K562 (cell line): ENCODE measurements around the gene BRME1. TPM values are rescaled to one million over a fixed set of nuclear protein-coding genes. Genes with fewer than 3 reads are reported as not detected.

ENCODE experiments used
- BDP1 ChIP-seq: IDR thresholded peaks from 3 replicates; pipeline ENCODE4 v1.6.1; 2011; ENCODE audit not compliant: insufficient read length, insufficient read depth
- E2F4 ChIP-seq: sonication (generic); formaldehyde crosslinking; IDR thresholded peaks from 2 replicates; pipeline ENCODE4 v1.8.0; 2022; ENCODE audit warnings: mild to moderate bottlenecking, low read depth, missing genetic modification reagents
- NCOR1 ChIP-seq: fragments of 450-650 bp; IDR thresholded peaks from 2 replicates; pipeline ENCODE4 v1.6.1; 2016; ENCODE audit warnings: mild to moderate bottlenecking, moderate library complexity
- PBX2 ChIP-seq, 2 experiments: IDR thresholded peaks in 1 of 2; conservative IDR thresholded peaks in 1 of 2; 2 replicates each; pipeline ENCODE4 v1.6.1; 2016; ENCODE audit warnings: low read depth in 2 of 2, mild to moderate bottlenecking in 1 of 2, missing compliant biosample characterization in 1 of 2, missing genetic modification characterization in 1 of 2, moderate library complexity in 1 of 2
- SMAD2 ChIP-seq: fragments of 150-350 bp; IDR thresholded peaks from 2 replicates; pipeline ENCODE4 v1.6.1; 2014; ENCODE audit warnings: low read depth, mild to moderate bottlenecking, low read length
- STAT5A ChIP-seq: IDR thresholded peaks from 2 replicates; pipeline ENCODE4 v1.6.1; 2012; ENCODE audit warnings: low read length, inconsistent platforms, borderline replicate concordance
- STAT5B ChIP-seq: fragments of 250-450 bp; sonication (Bioruptor Pico); IDR thresholded peaks from 2 replicates; pipeline ENCODE4 v1.8.0; 2021; ENCODE audit warnings: mild to moderate bottlenecking, inconsistent platforms
- TAF15 ChIP-seq: fragments of 200-400 bp; formaldehyde crosslinking; IDR thresholded peaks from 2 replicates; pipeline ENCODE4 v1.6.1; 2017; ENCODE audit warnings: mild to moderate bottlenecking, low read depth, low read length, moderate library complexity
- TCFL5 ChIP-seq: fragments of 250-450 bp; sonication (Bioruptor Pico); conservative IDR thresholded peaks from 2 replicates; pipeline ENCODE4 v1.6.1; 2021; ENCODE audit warnings: mild to moderate bottlenecking, moderate library complexity, matching md5 sums
- THRAP3 ChIP-seq: fragments of 450-650 bp; IDR thresholded peaks from 2 replicates; pipeline ENCODE4 v1.6.1; 2016; ENCODE audit warnings: mild to moderate bottlenecking, inconsistent platforms, borderline replicate concordance
- ZNF24 ChIP-seq: fragments of 450-650 bp; IDR thresholded peaks from 2 replicates; pipeline ENCODE4 v1.6.1; 2016
- ZNF408 ChIP-seq: fragments of 250-450 bp; sonication (Bioruptor Pico); IDR thresholded peaks from 2 replicates; pipeline ENCODE4 v1.4.0; 2020; ENCODE audit warnings: low read depth, mild to moderate bottlenecking, moderate library complexity
- polyA plus RNA-seq, 8 experiments: library from polyadenylated mRNA; depleted of rRNA in 4 of 8; stranded (reverse) in 5 of 8; unstranded in 3 of 8; fragments of >200 nt; fragmentation: Nextera tagmentation in 2 of 8; fragmentation: Illumina TruSeq in 1 of 8; extraction: Ambion mirVana in 2 of 8; extraction: Trizol in 1 of 8; gene quantifications; 2 replicates each; pipeline versions ENCODE4 v1.2.1 to v1.2.3, GENCODE V29; 2011 to 2014; ENCODE audit warnings: inconsistent platforms in 1 of 8, missing spikeins in 1 of 8
- total RNA-seq, 7 experiments: library from RNA; depleted of rRNA in 6 of 7; stranded (reverse); fragments of >200 nt in 6 of 7; fragmentation: Illumina TruSeq in 2 of 7; extraction: Trizol in 2 of 7; gene quantifications; 2 replicates each; pipeline versions ENCODE4 v1.2.1 to v1.2.3, GENCODE V29; 2011 to 2021; ENCODE audit warnings: low replicate concordance in 1 of 7
- TF ChIP-seq, protein P1 (sequence below): fragments of 450-650 bp; IDR thresholded peaks from 2 replicates; pipeline ENCODE4 v1.6.1; 2016; ENCODE audit warnings: mild to moderate bottlenecking
- TF ChIP-seq, protein P2 (sequence below): fragments of 200-800 bp; sonication (Bioruptor generic); IDR thresholded peaks from 2 replicates; pipeline ENCODE4 v1.6.1; 2017; ENCODE audit warnings: missing genetic modification characterization, missing compliant biosample characterization
- TF ChIP-seq, protein P3 (sequence below), 2 experiments: fragments of 150-350 bp in 1 of 2; IDR thresholded peaks; 2 replicates each; pipeline ENCODE4 v1.6.1; 2012 to 2016; ENCODE audit warnings: low read depth in 2 of 2, low read length in 2 of 2, mild to moderate bottlenecking in 1 of 2, moderate library complexity in 1 of 2

The BRME1 gene
- total and polyA plus RNA-seq, 9 of the 15 experiments (the other 6 are each of a cell fraction or from before 2014, with no cell fraction given), result 0.75 to 6.1 (median 3.6) TPM

GRCh38 chr19:13840305-13841085 lies 65.4 kb downstream of the BRME1 start (continued):
- no peak for TF ChIP-seq E2F4 (CRISPR knock-in tag)
- no peak for TF ChIP-seq BDP1
- TF ChIP-seq, protein P1, sequence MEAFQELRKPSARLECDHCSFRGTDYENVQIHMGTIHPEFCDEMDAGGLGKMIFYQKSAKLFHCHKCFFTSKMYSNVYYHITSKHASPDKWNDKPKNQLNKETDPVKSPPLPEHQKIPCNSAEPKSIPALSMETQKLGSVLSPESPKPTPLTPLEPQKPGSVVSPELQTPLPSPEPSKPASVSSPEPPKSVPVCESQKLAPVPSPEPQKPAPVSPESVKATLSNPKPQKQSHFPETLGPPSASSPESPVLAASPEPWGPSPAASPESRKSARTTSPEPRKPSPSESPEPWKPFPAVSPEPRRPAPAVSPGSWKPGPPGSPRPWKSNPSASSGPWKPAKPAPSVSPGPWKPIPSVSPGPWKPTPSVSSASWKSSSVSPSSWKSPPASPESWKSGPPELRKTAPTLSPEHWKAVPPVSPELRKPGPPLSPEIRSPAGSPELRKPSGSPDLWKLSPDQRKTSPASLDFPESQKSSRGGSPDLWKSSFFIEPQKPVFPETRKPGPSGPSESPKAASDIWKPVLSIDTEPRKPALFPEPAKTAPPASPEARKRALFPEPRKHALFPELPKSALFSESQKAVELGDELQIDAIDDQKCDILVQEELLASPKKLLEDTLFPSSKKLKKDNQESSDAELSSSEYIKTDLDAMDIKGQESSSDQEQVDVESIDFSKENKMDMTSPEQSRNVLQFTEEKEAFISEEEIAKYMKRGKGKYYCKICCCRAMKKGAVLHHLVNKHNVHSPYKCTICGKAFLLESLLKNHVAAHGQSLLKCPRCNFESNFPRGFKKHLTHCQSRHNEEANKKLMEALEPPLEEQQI, result no peak
- TF ChIP-seq, protein P2, sequence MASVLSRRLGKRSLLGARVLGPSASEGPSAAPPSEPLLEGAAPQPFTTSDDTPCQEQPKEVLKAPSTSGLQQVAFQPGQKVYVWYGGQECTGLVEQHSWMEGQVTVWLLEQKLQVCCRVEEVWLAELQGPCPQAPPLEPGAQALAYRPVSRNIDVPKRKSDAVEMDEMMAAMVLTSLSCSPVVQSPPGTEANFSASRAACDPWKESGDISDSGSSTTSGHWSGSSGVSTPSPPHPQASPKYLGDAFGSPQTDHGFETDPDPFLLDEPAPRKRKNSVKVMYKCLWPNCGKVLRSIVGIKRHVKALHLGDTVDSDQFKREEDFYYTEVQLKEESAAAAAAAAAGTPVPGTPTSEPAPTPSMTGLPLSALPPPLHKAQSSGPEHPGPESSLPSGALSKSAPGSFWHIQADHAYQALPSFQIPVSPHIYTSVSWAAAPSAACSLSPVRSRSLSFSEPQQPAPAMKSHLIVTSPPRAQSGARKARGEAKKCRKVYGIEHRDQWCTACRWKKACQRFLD (CRISPR knock-in tag), result no peak
- TF ChIP-seq TAF15, result no peak
- TF ChIP-seq ZNF24, result no peak
- TF ChIP-seq ZNF408 (CRISPR knock-in tag), result no peak
- no peak for TF ChIP-seq SMAD2
- no peak for TF ChIP-seq THRAP3
- TF ChIP-seq STAT5B, result no peak
- TF ChIP-seq NCOR1, result no peak
- TF ChIP-seq, protein P3, sequence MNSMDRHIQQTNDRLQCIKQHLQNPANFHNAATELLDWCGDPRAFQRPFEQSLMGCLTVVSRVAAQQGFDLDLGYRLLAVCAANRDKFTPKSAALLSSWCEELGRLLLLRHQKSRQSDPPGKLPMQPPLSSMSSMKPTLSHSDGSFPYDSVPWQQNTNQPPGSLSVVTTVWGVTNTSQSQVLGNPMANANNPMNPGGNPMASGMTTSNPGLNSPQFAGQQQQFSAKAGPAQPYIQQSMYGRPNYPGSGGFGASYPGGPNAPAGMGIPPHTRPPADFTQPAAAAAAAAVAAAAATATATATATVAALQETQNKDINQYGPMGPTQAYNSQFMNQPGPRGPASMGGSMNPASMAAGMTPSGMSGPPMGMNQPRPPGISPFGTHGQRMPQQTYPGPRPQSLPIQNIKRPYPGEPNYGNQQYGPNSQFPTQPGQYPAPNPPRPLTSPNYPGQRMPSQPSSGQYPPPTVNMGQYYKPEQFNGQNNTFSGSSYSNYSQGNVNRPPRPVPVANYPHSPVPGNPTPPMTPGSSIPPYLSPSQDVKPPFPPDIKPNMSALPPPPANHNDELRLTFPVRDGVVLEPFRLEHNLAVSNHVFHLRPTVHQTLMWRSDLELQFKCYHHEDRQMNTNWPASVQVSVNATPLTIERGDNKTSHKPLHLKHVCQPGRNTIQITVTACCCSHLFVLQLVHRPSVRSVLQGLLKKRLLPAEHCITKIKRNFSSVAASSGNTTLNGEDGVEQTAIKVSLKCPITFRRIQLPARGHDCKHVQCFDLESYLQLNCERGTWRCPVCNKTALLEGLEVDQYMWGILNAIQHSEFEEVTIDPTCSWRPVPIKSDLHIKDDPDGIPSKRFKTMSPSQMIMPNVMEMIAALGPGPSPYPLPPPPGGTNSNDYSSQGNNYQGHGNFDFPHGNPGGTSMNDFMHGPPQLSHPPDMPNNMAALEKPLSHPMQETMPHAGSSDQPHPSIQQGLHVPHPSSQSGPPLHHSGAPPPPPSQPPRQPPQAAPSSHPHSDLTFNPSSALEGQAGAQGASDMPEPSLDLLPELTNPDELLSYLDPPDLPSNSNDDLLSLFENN (IDR thresholded peaks at IDR 0.05; ENCODE audit: low read depth in 2 of 2, low read length in 2 of 2), result no peak; a peak in 1 of 4 replicates
- TF ChIP-seq STAT5A, result no peak
- TF ChIP-seq TCFL5 (CRISPR knock-in tag), result no peak
- TF ChIP-seq PBX2 (CRISPR knock-in tag; IDR thresholded peaks at IDR 0.05; ENCODE audit: low read depth), result no peak
- TF ChIP-seq PBX2 (tag; conservative IDR thresholded peaks at IDR 0.05; ENCODE audit: low read depth), result no peak
